ENCODE results near the gene LDHAL6B.

LDHAL6B gene

DNA sequence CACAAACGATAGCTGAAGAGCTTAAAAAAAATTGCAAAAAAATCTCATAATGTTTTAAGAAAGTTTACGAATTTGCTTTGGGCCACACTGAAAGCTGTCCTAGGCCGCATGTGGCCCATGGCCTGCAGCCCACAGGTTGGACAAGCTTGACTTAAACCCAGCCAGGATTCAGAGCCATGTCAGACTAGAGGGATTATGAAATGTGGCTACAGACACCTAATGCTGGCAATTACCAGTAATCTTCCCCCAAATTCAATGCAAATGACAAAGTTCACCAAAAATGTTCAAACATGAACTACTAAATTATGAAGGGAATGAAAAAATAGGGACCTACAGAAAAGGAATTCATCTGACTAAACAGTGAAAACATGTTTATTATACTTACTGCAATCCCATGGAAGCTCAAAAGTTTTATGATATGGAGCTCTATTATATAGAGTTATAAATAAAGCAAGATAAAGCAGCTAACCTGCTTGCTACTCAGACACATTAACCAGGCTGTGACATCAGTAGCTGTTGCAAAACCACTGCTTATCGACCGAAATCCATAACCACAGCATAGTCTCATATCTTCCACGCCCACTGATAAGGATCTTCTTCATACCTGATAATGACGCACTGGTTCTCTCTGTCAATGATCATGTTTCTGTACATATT lies 49.2 kb downstream of the LDHAL6B start:
- no peak for DNase-seq

DNA sequence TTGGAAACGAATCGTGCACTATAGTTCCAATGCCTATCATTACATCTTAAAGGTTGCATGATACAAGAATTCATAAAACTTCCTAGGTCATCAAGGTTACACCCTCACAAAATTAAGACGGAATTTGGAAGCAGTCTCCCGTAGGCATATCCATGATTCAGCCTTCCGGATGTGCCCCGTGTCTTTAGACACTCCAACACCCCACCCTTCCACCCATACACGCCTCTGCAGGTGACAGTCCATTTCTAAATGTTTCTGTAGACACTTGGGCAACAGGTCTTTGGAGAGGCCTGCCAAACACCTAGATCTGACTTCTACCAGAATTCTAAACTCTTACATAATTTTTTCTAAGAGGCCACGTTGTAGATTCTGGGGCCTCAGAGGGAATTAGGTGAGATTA lies 49.8 kb downstream of the LDHAL6B start:
- DNase-seq, result no peak

DNA sequence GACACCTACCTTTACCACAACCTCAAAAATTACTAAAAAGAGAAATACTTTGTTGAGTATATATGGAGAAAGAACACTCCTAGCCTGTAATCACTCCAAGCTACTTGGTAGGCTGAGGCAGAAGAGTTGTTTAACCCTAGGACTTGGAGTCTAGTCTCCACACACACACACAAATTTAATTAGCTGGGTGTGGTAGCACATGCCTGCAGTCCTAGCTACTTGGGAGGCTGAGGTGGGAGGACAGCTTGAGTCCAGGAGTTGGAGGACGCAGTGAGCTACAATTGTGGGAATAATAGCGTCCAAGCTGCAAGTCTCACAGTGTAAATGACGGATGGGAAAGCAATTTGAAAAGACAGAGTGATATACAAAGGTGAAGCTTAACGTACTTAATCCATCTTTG lies 50.5 kb downstream of the LDHAL6B start:
- DNase-seq, result no peak

Measured in cortex of kidney (tissue), 1 donor.